PC-9 (cell line): Measurements from ENCODE around the gene CTSF. TPM values are rescaled to one million over a fixed set of nuclear protein-coding genes. Genes with fewer than 3 reads are reported as not detected.

Experiments used
- BruUV-seq: library from RNA; stranded (reverse); fragments of 400-500 nt; replicated peaks from 2 replicates; lab custom pipeline; 2021; lab: Mats Ljungman, UMichigan
- CTCF ChIA-PET: fragments of 300-600 bp; sonication (Branson Sonifier 250); formaldehyde crosslinking; loops from one replicate; lab custom pipeline; 2022; ENCODE audit warnings: antibody characterized with exemption; lab: Charles Lee
- POLR2A ChIA-PET: fragments of 300-600 bp; sonication (Branson Sonifier 250); formaldehyde crosslinking; loops from one replicate; lab custom pipeline; 2022; ENCODE audit warnings: antibody characterized with exemption; ENCODE audit not compliant: unreplicated experiment; lab: Charles Lee
- DNase-seq, 2 experiments: peaks; one replicate each; pipeline versions ENCODE4 v3.0.0 to v3.0.0-alpha.2; 2015 to 2022; ENCODE audit warnings: mixed read lengths in 1 of 2
- H2AFZ ChIP-seq: fragments of 200-600 bp; sonication (generic); 2 replicates; pipeline ENCODE4 v1.8.1; 2017; ENCODE audit warnings: antibody characterized with exemption
- H3F3A ChIP-seq: fragments of 200-600 bp; sonication (generic); 2 replicates; pipeline ENCODE4 v1.8.1; 2017; ENCODE audit warnings: antibody characterized with exemption, mild to moderate bottlenecking, low read depth; ENCODE audit not compliant: insufficient read depth
- H3K27ac ChIP-seq: fragments of 200-600 bp; sonication (generic); 2 replicates; pipeline ENCODE4 v1.6.1; 2016; ENCODE audit warnings: mixed run types
- H3K27me3 ChIP-seq: fragments of 200-600 bp; sonication (generic); 2 replicates; pipeline ENCODE4 v1.6.1; 2016; ENCODE audit warnings: low read depth, mixed run types; ENCODE audit not compliant: insufficient read depth
- H3K36me3 ChIP-seq: fragments of 200-600 bp; sonication (generic); 2 replicates; pipeline ENCODE4 v1.6.1; 2016; ENCODE audit warnings: low read depth, mixed run types
- H3K4me1 ChIP-seq: fragments of 200-600 bp; sonication (generic); replicated peaks from 2 replicates; pipeline ENCODE4 v1.6.1; 2016; ENCODE audit warnings: mixed run types; ENCODE audit not compliant: insufficient read depth
- H3K4me2 ChIP-seq: fragments of 200-600 bp; sonication (generic); 2 replicates; pipeline ENCODE4 v1.6.1; 2017; ENCODE audit warnings: mixed run types
- H3K4me3 ChIP-seq: fragments of 200-600 bp; sonication (generic); 2 replicates; pipeline ENCODE4 v1.6.1; 2016; ENCODE audit warnings: mixed run types
- H3K79me2 ChIP-seq: fragments of 200-600 bp; sonication (generic); 2 replicates; pipeline ENCODE4 v1.6.1; 2017; ENCODE audit warnings: low read depth, mixed run types
- H3K9me2 ChIP-seq: fragments of 200-600 bp; sonication (generic); 2 replicates; pipeline ENCODE4 v1.8.1; 2017; ENCODE audit warnings: mild to moderate bottlenecking; ENCODE audit not compliant: insufficient read depth
- H3K9me3 ChIP-seq: fragments of 200-600 bp; sonication (generic); 2 replicates; pipeline ENCODE4 v1.8.1; 2016; ENCODE audit warnings: low read depth; ENCODE audit not compliant: insufficient read depth
- H4K20me1 ChIP-seq: fragments of 200-600 bp; sonication (generic); 2 replicates; pipeline ENCODE4 v1.8.1; 2017; ENCODE audit not compliant: insufficient read depth
- EZH2 ChIP-seq: fragments of 200-600 bp; sonication (generic); IDR thresholded peaks from 2 replicates; pipeline ENCODE4 v1.8.0; 2017; ENCODE audit warnings: antibody characterized with exemption, low read depth
- intact Hi-C: fragments of 100-400 bp; cut with micrococcal nuclease; formaldehyde crosslinking; loops from one replicate; pipeline ENCODE4 v1.10.0; 2022; ENCODE audit not compliant: unreplicated experiment
- total RNA-seq: library from RNA; stranded (reverse); gene quantifications from 2 replicates; pipeline ENCODE4 v1.2.3, GENCODE V29; 2021
- TF ChIP-seq, protein P1 (sequence below): fragments of 200-600 bp; sonication (generic); conservative IDR thresholded peaks from 2 replicates; pipeline ENCODE4 v1.6.1; 2017; ENCODE audit warnings: mixed run types, antibody characterized with exemption, mild to moderate bottlenecking, moderate library complexity

CTSF gene
- total RNA-seq, 1 experiment from 2014 or later = 34.3 TPM

DNA sequence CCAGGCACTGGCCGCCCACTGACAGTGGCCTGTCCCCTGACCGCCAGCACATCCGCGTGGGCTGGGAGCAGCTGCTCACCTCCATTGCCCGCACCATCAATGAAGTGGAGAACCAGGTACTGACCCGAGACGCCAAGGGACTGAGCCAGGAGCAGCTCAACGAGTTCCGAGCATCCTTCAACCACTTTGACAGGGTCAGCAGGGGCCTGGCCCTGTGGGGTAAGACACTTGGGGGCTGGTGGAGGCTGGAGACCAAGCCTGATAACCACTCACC lies 6.5 kb downstream of the CTSF start:
- no peaks in the 10 kb centered on the region for H3K9me3 ChIP-seq
- no TSS peak for BruUV-seq
- POLR2A ChIA-PET = no interaction called here

GRCh38 chr11:66561178-66561974 lies 7.0 kb downstream of the CTSF start:
- H3K4me1 ChIP-seq = no peaks in the 10 kb centered on the region
- CTCF ChIA-PET = no interaction called here

More for the DNA sequence above, 6.5 kb downstream of the CTSF start:
- Histone ChIP-seq H3K27ac (no peak overlapping the region), H3K79me2 (no peaks in the 10 kb centered on the region), H3K9me2 (no peaks in the 10 kb centered on the region), H3K36me3 (no peaks in the 10 kb centered on the region), H3K4me3 (no peak overlapping the region), H3K4me1 (no peaks in the 10 kb centered on the region), H3F3A (no peaks in the 10 kb centered on the region), H3K27me3 (0 out of 2 replicates have a peak, but pooled peaks cover 6% of the 10 kb centered on the region), H4K20me1 (no peaks in the 10 kb centered on the region; the same call in 1 of the 2 replicates), H3K4me2 (no peak overlapping the region), H2AFZ (no peak overlapping the region)
- TF ChIP-seq, protein P1, sequence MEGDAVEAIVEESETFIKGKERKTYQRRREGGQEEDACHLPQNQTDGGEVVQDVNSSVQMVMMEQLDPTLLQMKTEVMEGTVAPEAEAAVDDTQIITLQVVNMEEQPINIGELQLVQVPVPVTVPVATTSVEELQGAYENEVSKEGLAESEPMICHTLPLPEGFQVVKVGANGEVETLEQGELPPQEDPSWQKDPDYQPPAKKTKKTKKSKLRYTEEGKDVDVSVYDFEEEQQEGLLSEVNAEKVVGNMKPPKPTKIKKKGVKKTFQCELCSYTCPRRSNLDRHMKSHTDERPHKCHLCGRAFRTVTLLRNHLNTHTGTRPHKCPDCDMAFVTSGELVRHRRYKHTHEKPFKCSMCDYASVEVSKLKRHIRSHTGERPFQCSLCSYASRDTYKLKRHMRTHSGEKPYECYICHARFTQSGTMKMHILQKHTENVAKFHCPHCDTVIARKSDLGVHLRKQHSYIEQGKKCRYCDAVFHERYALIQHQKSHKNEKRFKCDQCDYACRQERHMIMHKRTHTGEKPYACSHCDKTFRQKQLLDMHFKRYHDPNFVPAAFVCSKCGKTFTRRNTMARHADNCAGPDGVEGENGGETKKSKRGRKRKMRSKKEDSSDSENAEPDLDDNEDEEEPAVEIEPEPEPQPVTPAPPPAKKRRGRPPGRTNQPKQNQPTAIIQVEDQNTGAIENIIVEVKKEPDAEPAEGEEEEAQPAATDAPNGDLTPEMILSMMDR = no peak
- no peak for TF ChIP-seq EZH2
- CTCF ChIA-PET = no interaction called here
- intact Hi-C loops = no loop called here
- no peak for DNase-seq

DNA sequence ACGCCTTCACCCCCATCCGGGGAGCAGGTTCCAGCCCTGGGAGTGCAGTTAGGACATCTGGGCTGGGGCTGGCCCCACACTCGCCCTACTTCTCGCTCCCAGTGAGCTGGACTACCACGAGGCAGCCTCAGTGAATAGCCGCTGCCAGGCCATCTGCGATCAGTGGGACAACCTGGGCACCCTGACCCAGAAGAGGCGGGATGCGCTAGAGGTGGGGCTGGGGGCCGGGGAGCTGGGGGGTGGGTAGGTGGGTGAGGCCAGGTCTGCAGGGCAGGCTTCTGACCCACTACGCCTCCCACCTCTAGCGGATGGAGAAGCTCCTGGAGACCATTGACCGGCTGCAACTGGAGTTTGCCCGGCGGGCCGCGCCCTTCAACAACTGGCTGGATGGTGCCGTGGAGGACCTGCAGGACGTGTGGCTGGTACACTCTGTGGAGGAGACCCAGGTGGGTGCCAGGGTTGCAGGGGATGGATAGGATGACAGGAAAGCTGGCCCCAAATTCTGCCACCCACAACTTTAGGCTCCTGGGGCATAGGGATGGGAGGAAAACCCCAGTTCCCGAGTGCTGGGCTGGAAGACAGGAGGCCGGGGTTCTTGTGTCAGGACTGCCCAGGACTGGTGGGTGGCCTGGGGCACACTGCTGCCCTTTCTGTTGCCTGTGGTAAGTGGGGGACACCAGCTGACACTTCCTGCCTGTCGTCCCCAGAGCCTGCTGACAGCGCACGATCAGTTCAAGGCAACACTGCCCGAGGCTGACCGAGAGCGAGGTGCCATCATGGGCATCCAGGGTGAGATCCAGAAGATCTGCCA lies 8.3 kb downstream of the CTSF start:
- no peaks in the 10 kb centered on the region for H3K9me3 ChIP-seq
- no peak overlapping the region for H3K4me2 ChIP-seq
- TF ChIP-seq, protein P1 = no peak
- no peak for TF ChIP-seq EZH2
- CTCF ChIA-PET = no interaction called here
- no peaks in the 10 kb centered on the region for H3F3A ChIP-seq
- BruUV-seq = no TSS peak
- no peak overlapping the region for H3K4me3 ChIP-seq
- no peaks in the 10 kb centered on the region; the same call in 1 of the 2 replicates for H4K20me1 ChIP-seq
- 0 out of 2 replicates have a peak, but pooled peaks cover 6% of the 10 kb centered on the region for H3K27me3 ChIP-seq
- DNase-seq = no peak
- H3K27ac ChIP-seq = no peak overlapping the region
- no peaks in the 10 kb centered on the region for H3K79me2 ChIP-seq
- intact Hi-C loops = no loop called here
- H2AFZ ChIP-seq = no peak overlapping the region
- H3K36me3 ChIP-seq = no peaks in the 10 kb centered on the region
- POLR2A ChIA-PET = no interaction called here
- H3K4me1 ChIP-seq = no peaks in the 10 kb centered on the region
- H3K9me2 ChIP-seq = no peaks in the 10 kb centered on the region

More at GRCh38 chr11:66561178-66561974, 7.0 kb downstream of the CTSF start:
- Histone ChIP-seq H3K9me2 (no peaks in the 10 kb centered on the region), H3K27me3 (0 out of 2 replicates have a peak, but pooled peaks cover 6% of the 10 kb centered on the region), H3K79me2 (no peaks in the 10 kb centered on the region), H3K4me3 (no peak overlapping the region), H2AFZ (no peak overlapping the region), H4K20me1 (no peaks in the 10 kb centered on the region; the same call in 1 of the 2 replicates), H3K9me3 (no peaks in the 10 kb centered on the region), H3K27ac (no peak overlapping the region), H3K4me2 (no peak overlapping the region), H3F3A (no peaks in the 10 kb centered on the region), H3K36me3 (no peaks in the 10 kb centered on the region)
- BruUV-seq = no TSS peak
- TF ChIP-seq EZH2 = no peak
- TF ChIP-seq, protein P1 = no peak
- POLR2A ChIA-PET = interaction anchor here (0.7 kb wide), 2 partner anchors 249 to 273 kb away, joined by 3 to 7 read pairs; partner anchors contain the start of gene YIF1A
- no peak for DNase-seq
- intact Hi-C loops = no loop called here
